K562 (cell line): ENCODE measurements around the gene LMAN2L. TPM values are rescaled to one million over a fixed set of nuclear protein-coding genes. Genes with fewer than 3 reads are reported as not detected.

Source experiments
- ATAC-seq: fragments of 200-7000 bp; cut with Tn5 transposase; 3 replicates; pipeline ENCODE4 v1.9.1; 2020; ENCODE audit warnings: moderate library complexity
- BruUV-seq: library from RNA; stranded (reverse); fragments of 400-500 nt; replicated peaks from 2 replicates; lab custom pipeline; 2021; lab: Mats Ljungman, UMichigan
- CTCF ChIA-PET: fragments of 300-600 bp; formaldehyde crosslinking; extraction: SDS; loops from one replicate; lab custom pipeline; 2021; ENCODE audit warnings: low intra/inter-chr PET ratio; lab: Yijun Ruan, JAX
- POLR2A ChIA-PET: fragments of 300-600, 350-650 bp; sonication (Branson Sonifier 250); formaldehyde crosslinking; extraction: SDS; loops from one replicate; lab custom pipeline; 2021; ENCODE audit warnings: antibody characterized with exemption, inconsistent platforms; lab: Yijun Ruan, JAX
- DNase-seq, 4 experiments: peaks; one replicate each; pipeline versions ENCODE4 v3.0.0 to v3.0.0-alpha.2; 2011 to 2018; ENCODE audit warnings: low spot score in 3 of 4, mixed read lengths in 3 of 4; ENCODE audit errors: extremely low read depth in 1 of 4
- FAIRE-seq: peaks from 2 replicates; lab custom pipeline; 2011; peaks lifted over from hg19 to GRCh38; lab: Jason Lieb, UNC
- H2AFZ ChIP-seq: 2 replicates; pipeline ENCODE4 v1.6.0; 2011; ENCODE audit warnings: low read depth, low read length, control low read depth, inconsistent platforms
- H3K27ac ChIP-seq: fragments of 200-600 bp; 3 replicates; pipeline ENCODE4 v1.8.0; 2011; ENCODE audit warnings: low read depth, mild to moderate bottlenecking, control low read depth, inconsistent platforms, low read length, moderate library complexity, mixed read lengths; ENCODE audit errors: extremely low read depth
- H3K27me3 ChIP-seq, 2 experiments: fragments of 300-600 bp in 1 of 2; 2 replicates in 1 of 2; 3 replicates in 1 of 2; pipeline versions ENCODE4 v1.6.0 to v1.8.0; 2011; ENCODE audit warnings: inconsistent platforms in 2 of 2, low read length in 2 of 2, mild to moderate bottlenecking in 1 of 2, mixed read lengths in 1 of 2, moderate library complexity in 1 of 2; ENCODE audit not compliant: control insufficient read depth in 2 of 2, insufficient read depth in 2 of 2
- H3K36me3 ChIP-seq: fragments of 300-600 bp; 3 replicates; pipeline ENCODE4 v1.8.0; 2011; ENCODE audit warnings: mild to moderate bottlenecking, low read length, inconsistent platforms; ENCODE audit not compliant: control insufficient read depth, insufficient read depth
- H3K4me1 ChIP-seq, 2 experiments: fragments of 200-600 bp in 1 of 2; replicated peaks in 1 of 2; 2 replicates in 1 of 2; 3 replicates in 1 of 2; pipeline versions ENCODE4 v1.5.1 to v1.8.0; 2011; ENCODE audit warnings: inconsistent platforms in 2 of 2, low read length in 2 of 2, mild to moderate bottlenecking in 1 of 2, mixed read lengths in 1 of 2, moderate library complexity in 1 of 2; ENCODE audit not compliant: control insufficient read depth in 2 of 2, insufficient read depth in 2 of 2
- H3K4me2 ChIP-seq: 2 replicates; pipeline ENCODE4 v1.6.1; 2011; ENCODE audit warnings: low read length, control low read depth, inconsistent platforms, mixed read lengths; ENCODE audit not compliant: insufficient read depth
- H3K4me3 ChIP-seq: fragments of 200-600 bp; sonication (generic), shearing (Covaris generic); 2 replicates; pipeline ENCODE4 v1.5.1; 2016; ENCODE audit warnings: control low read depth, inconsistent platforms
- H3K79me2 ChIP-seq: fragments of 200-600 bp; 3 replicates; pipeline ENCODE4 v1.8.0; 2011; ENCODE audit warnings: low read length, inconsistent platforms; ENCODE audit not compliant: control insufficient read depth, insufficient read depth
- H3K9ac ChIP-seq, 2 experiments: 2 replicates each; pipeline versions ENCODE4 v1.6.0 to v1.6.1; 2011; ENCODE audit warnings: low read depth in 2 of 2, low read length in 2 of 2, control low read depth in 1 of 2, inconsistent platforms in 1 of 2, mild to moderate bottlenecking in 1 of 2, mixed read lengths in 1 of 2; ENCODE audit not compliant: insufficient read depth in 1 of 2
- H3K9me1 ChIP-seq: one replicate; pipeline ENCODE4 v1.6.0; 2011; ENCODE audit warnings: inconsistent platforms, mild to moderate bottlenecking, low read length, moderate library complexity; ENCODE audit not compliant: control insufficient read depth, insufficient read depth
- H3K9me3 ChIP-seq: replicated peaks from 2 replicates; pipeline ENCODE4 v1.5.1; 2011; ENCODE audit warnings: low read depth, low read length, inconsistent platforms; ENCODE audit not compliant: control insufficient read depth, insufficient read depth
- H4K20me1 ChIP-seq: replicated peaks from 2 replicates; pipeline ENCODE4 v1.6.1; 2011; ENCODE audit warnings: low read length, inconsistent platforms, mixed read lengths; ENCODE audit not compliant: control insufficient read depth, insufficient read depth
- ARID1B ChIP-seq: fragments of 450-650 bp; IDR thresholded peaks from 2 replicates; pipeline ENCODE4 v1.6.1; 2016; ENCODE audit warnings: antibody characterized with exemption, mild to moderate bottlenecking, inconsistent platforms
- ETS2 ChIP-seq: IDR thresholded peaks from 2 replicates; pipeline ENCODE4 v1.6.1; 2016; ENCODE audit warnings: borderline replicate concordance, missing genetic modification characterization, mild to moderate bottlenecking, moderate library complexity, missing compliant biosample characterization; ENCODE audit not compliant: poor library complexity, severe bottlenecking
- HMG20B ChIP-seq: fragments of 250-450 bp; sonication (Bioruptor Pico); IDR thresholded peaks from 2 replicates; pipeline ENCODE4 v1.5.0; 2021; ENCODE audit warnings: mild to moderate bottlenecking
- MEF2A ChIP-seq: IDR thresholded peaks from 2 replicates; pipeline ENCODE4 v1.6.1; 2011; ENCODE audit warnings: low read depth, mild to moderate bottlenecking, low read length, moderate library complexity; ENCODE audit not compliant: control insufficient read depth
- MTA1 ChIP-seq: fragments of 450-650 bp; IDR thresholded peaks from 2 replicates; pipeline ENCODE4 v1.6.1; 2017; ENCODE audit warnings: borderline replicate concordance
- U2AF2 ChIP-seq: fragments of 200-400 bp; formaldehyde crosslinking; optimal IDR thresholded peaks from 2 replicates; pipeline ENCODE3; 2017; ENCODE audit warnings: low read depth, mild to moderate bottlenecking, low read length
- USF1 ChIP-seq: sonication (generic); formaldehyde crosslinking; IDR thresholded peaks from 2 replicates; pipeline ENCODE4 v1.9.0; 2022; ENCODE audit warnings: mild to moderate bottlenecking, missing genetic modification reagents
- ZNF232 ChIP-seq: sonication (generic); formaldehyde crosslinking; IDR thresholded peaks from 2 replicates; pipeline ENCODE4 v1.8.0; 2022; ENCODE audit warnings: mild to moderate bottlenecking, missing genetic modification reagents
- whole genome bisulfite sequencing: fragments of 100-300 bp; shearing (Covaris generic); methylation state at CpG from one replicate; pipeline ENCODE4 v1.1.6; 2016; ENCODE audit warnings: low coverage, mixed read lengths; ENCODE audit not compliant: insufficient coverage; ENCODE audit errors: missing lambda C conversion rate; 5-methylcytosine and 5-hydroxymethylcytosine counted together
- in situ Hi-C: fragments of 300-500 bp; cut with MboI; formaldehyde crosslinking; loops from 4 replicates; pipeline ENCODE4 v1.15.0; 2018; ENCODE audit warnings: inconsistent platforms, mixed read lengths
- intact Hi-C: fragments of 100-400 bp; cut with micrococcal nuclease; formaldehyde crosslinking; loops from 2 replicates; pipeline ENCODE4 v1.14.2; 2022
- polyA plus RNA-seq, 8 experiments: library from polyadenylated mRNA; depleted of rRNA in 4 of 8; stranded (reverse) in 5 of 8; unstranded in 3 of 8; fragments of >200 nt; fragmentation: Nextera tagmentation in 2 of 8; fragmentation: Illumina TruSeq in 1 of 8; extraction: Ambion mirVana in 2 of 8; extraction: Trizol in 1 of 8; gene quantifications; 2 replicates each; pipeline versions ENCODE4 v1.2.1 to v1.2.3, GENCODE V29; 2011 to 2014; ENCODE audit warnings: inconsistent platforms in 1 of 8, missing spikeins in 1 of 8
- total RNA-seq, 7 experiments: library from RNA; depleted of rRNA in 6 of 7; stranded (reverse); fragments of >200 nt in 6 of 7; fragmentation: Illumina TruSeq in 2 of 7; extraction: Trizol in 2 of 7; gene quantifications; 2 replicates each; pipeline versions ENCODE4 v1.2.1 to v1.2.3, GENCODE V29; 2011 to 2021; ENCODE audit warnings: low replicate concordance in 1 of 7

The LMAN2L gene
- total and polyA plus RNA-seq, 9 of the 15 experiments (the other 6 are each of a cell fraction or from before 2014, with no cell fraction given) = 7.2 to 37.7 (median 12.5) TPM

- CTCF ChIA-PET = no interaction called here
- 59% methylated on average over 6 of the region's 7 CpGs for WGBS
- H3K79me2 ChIP-seq = no peaks in the 10 kb centered on the region; the same call in 2 of the 3 replicates
- no peak overlapping the region for H3K4me2 ChIP-seq
- FAIRE-seq = no peak
- no peaks in the 10 kb centered on the region for H3K36me3 ChIP-seq
- no peak overlapping the region for H3K4me3 ChIP-seq
- ATAC-seq = no peak
- no peaks in the 10 kb centered on the region for H3K27me3 ChIP-seq
- no peak for TF ChIP-seq ZNF232 (CRISPR knock-in tag)
- TF ChIP-seq HMG20B (CRISPR knock-in tag) = no peak
- no peak for TF ChIP-seq MTA1
- no peak for TF ChIP-seq U2AF2
- TF ChIP-seq MEF2A = no peak
- TF ChIP-seq USF1 = no peak
- TF ChIP-seq ETS2 (tag) = no peak
- TF ChIP-seq ARID1B = no peak
- TF ChIP-seq, all 486 proteins: peak for 0
- DNase-seq = no peak
- Histone ChIP-seq H4K20me1 (no peaks in the 10 kb centered on the region), H3K27ac (no peak overlapping the region), H3K9me1 (no peaks in the 10 kb centered on the region), H3K9ac (peak overlapping the region in 1 of 2 experiments; percentile 29; a peak in 1 of 4 replicates), H2AFZ (no peak overlapping the region), H3K4me1 (peaks cover 0 to 20% of the 10 kb centered on the region in 2 experiments; a peak in 3 of 5 replicates), H3K9me3 (no peaks in the 10 kb centered on the region)
- in situ Hi-C loops (no loop called here), intact Hi-C loops (no loop called here)
- POLR2A ChIA-PET = interaction anchor here (0.6 to 1.4 kb wide), 4 partner anchors 9 to 108 kb away, joined by 3 to 4 read pairs (median 3); partner anchors contain the start of gene CNNM4
- no TSS peak for BruUV-seq
Observed at GRCh38 chr2:96769814-96770213, 29.9 kb upstream of the LMAN2L start.
